Measurements from ENCODE around the gene PLA2G10. TPM values are rescaled to one million over a fixed set of nuclear protein-coding genes. Genes with fewer than 3 reads are reported as not detected.

The PLA2G10 gene
- total and polyA plus RNA-seq, 2 of the 13 experiments (the other 11 are each of a cell fraction or from before 2014, with no cell fraction given): not detected

GRCh38 chr16:14677627-14678026, 16.5 kb downstream of the PLA2G10 start (continued):
- no peak for TF ChIP-seq PITX1 (CRISPR knock-in tag; IDR thresholded peaks at IDR 0.05)
- TF ChIP-seq FOXO1 (CRISPR knock-in tag; IDR thresholded peaks at IDR 0.05): no peak
- TF ChIP-seq ZNF605 (CRISPR knock-in tag; IDR thresholded peaks at IDR 0.05): no peak
- TF ChIP-seq PAF1 (CRISPR knock-in tag; IDR thresholded peaks at IDR 0.05): no peak
- TF ChIP-seq FOXA1 (IDR thresholded peaks at IDR 0.05): 0 out of 2 replicates have a peak, but pooled peaks have one; percentile 25
- no peak for TF ChIP-seq FOXA1 (CRISPR knock-in tag; IDR thresholded peaks at IDR 0.05)
- TF ChIP-seq HOXA9 (CRISPR knock-in tag; IDR thresholded peaks at IDR 0.05; ENCODE audit: borderline replicate concordance): no peak
- no peak for TF ChIP-seq ZNF343 (CRISPR knock-in tag; IDR thresholded peaks at IDR 0.05)
- no peak for TF ChIP-seq HNF4G (IDR thresholded peaks at IDR 0.05; ENCODE audit: borderline replicate concordance, low read depth, low read length)
- TF ChIP-seq HNF4G (CRISPR knock-in tag; IDR thresholded peaks at IDR 0.05; ENCODE audit: borderline replicate concordance, low read depth): no peak
- TF ChIP-seq ATF7 (IDR thresholded peaks at IDR 0.05): peak; percentile 57; the same call in 1 of the 2 replicates
- TF ChIP-seq ATF7 (CRISPR knock-in tag; IDR thresholded peaks at IDR 0.05): no peak
- no peak for TF ChIP-seq ZNF75D (CRISPR knock-in tag; IDR thresholded peaks at IDR 0.05; ENCODE audit: borderline replicate concordance)
- TF ChIP-seq ZNF329 (CRISPR knock-in tag; IDR thresholded peaks at IDR 0.05; ENCODE audit: low read depth): no peak
- no peak for TF ChIP-seq PCBP1 (IDR thresholded peaks at IDR 0.05; ENCODE audit: borderline replicate concordance, low read depth, low read length)
- TF ChIP-seq CHCHD3 (CRISPR knock-in tag; IDR thresholded peaks at IDR 0.05): no peak
- no peak for TF ChIP-seq ZNF451 (CRISPR knock-in tag; IDR thresholded peaks at IDR 0.05)
- TF ChIP-seq SALL1 (CRISPR knock-in tag; IDR thresholded peaks at IDR 0.05): no peak
- TF ChIP-seq KLF6 (CRISPR knock-in tag; IDR thresholded peaks at IDR 0.05): no peak
- TF ChIP-seq TRIM22 (IDR thresholded peaks at IDR 0.05): no peak
- TF ChIP-seq MTERF4 (CRISPR knock-in tag; IDR thresholded peaks at IDR 0.05): no peak
- no peak for TF ChIP-seq NR3C1 (CRISPR knock-in tag; IDR thresholded peaks at IDR 0.05)
- no peak for TF ChIP-seq ZNF761 (CRISPR knock-in tag; conservative IDR thresholded peaks at IDR 0.05)
- no peak for TF ChIP-seq MXD1 (CRISPR knock-in tag; IDR thresholded peaks at IDR 0.05)
- no peak for TF ChIP-seq ZNF44 (CRISPR knock-in tag; IDR thresholded peaks at IDR 0.05)
- TF ChIP-seq GRHL1 (CRISPR knock-in tag; conservative IDR thresholded peaks at IDR 0.05): no peak
- TF ChIP-seq SP140L (CRISPR knock-in tag; IDR thresholded peaks at IDR 0.05; ENCODE audit: borderline replicate concordance): no peak
- 0 out of 2 replicates have a peak, but pooled peaks have one; percentile 29 for TF ChIP-seq FOXK2 (IDR thresholded peaks at IDR 0.05)
- TF ChIP-seq ZNF205 (CRISPR knock-in tag; IDR thresholded peaks at IDR 0.05): no peak
- no peak for TF ChIP-seq SP4 (CRISPR knock-in tag; IDR thresholded peaks at IDR 0.05)
- no peak for TF ChIP-seq MAX (IDR thresholded peaks at IDR 0.05)

All from HepG2 (cell line).